Activated CD8-positive, alpha-beta memory T cell treated with anti-CD3 and anti-CD28 coated beads, Interleukin-2, amount 50 U/mL, for 1 hour (primary cell): Measurements from ENCODE around the gene ITGA11.
"Not testable (repeated sequence)": the region's sequence is repeated elsewhere in the genome, so short reads cannot be mapped to it uniquely, and the experiment has no call there.

Experiments used
- DNase-seq: peaks from one replicate; pipeline ENCODE4 v3.0.0-alpha.2; 2020; ENCODE audit errors: extremely low read depth

The ITGA11 gene

DNA sequence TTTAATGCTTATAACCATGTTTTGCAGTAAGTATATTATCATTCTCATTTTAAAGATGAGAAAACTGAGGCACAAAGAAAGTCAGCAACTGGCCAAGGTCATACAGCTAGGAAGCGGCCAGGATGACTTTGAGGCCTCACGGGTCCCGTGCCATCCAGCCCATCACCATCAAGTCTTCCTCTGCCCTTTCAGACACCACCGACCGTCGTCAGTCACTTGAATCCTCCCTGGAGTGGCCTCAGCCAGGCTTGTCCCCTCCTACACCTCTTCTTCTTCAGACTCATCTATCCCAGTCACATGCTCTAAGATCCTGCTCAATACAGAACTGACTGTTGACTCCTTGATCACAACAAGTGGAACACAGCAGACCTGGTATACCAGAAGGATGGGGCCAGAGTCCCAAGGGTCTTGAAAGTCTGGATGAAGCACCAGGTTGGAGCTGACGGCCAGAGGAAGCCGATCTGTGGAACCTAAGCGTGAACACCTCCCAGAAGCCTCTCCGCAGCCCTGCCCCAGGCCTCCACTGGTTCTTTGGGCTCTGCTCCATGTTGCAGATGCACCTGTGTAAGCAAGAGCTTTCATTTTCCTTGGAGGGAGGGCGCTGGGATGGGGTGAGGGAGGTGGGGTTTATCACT lies 22.1 kb downstream of the ITGA11 start:
- DNase-seq: no peak

DNA sequence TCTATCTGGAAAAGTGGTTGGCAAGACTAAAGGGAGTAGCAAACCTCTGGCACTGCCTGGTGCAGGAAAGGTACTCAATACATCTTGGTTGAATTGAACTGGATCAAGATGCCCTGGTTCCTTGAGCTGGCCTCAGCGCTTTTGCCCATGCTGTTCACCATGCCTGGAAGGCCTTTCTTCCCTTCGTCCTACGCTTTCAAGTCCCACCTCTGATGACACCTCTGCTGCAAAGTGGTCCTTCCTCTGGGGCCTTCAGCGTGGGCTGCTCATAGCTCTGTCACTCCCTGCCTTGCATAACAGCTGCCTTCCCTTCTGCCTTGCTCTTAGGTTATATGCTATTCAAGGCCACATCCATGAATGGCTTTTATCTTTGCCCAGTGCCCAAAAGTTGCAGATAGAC lies 23.0 kb downstream of the ITGA11 start:
- DNase-seq: no peak

DNA sequence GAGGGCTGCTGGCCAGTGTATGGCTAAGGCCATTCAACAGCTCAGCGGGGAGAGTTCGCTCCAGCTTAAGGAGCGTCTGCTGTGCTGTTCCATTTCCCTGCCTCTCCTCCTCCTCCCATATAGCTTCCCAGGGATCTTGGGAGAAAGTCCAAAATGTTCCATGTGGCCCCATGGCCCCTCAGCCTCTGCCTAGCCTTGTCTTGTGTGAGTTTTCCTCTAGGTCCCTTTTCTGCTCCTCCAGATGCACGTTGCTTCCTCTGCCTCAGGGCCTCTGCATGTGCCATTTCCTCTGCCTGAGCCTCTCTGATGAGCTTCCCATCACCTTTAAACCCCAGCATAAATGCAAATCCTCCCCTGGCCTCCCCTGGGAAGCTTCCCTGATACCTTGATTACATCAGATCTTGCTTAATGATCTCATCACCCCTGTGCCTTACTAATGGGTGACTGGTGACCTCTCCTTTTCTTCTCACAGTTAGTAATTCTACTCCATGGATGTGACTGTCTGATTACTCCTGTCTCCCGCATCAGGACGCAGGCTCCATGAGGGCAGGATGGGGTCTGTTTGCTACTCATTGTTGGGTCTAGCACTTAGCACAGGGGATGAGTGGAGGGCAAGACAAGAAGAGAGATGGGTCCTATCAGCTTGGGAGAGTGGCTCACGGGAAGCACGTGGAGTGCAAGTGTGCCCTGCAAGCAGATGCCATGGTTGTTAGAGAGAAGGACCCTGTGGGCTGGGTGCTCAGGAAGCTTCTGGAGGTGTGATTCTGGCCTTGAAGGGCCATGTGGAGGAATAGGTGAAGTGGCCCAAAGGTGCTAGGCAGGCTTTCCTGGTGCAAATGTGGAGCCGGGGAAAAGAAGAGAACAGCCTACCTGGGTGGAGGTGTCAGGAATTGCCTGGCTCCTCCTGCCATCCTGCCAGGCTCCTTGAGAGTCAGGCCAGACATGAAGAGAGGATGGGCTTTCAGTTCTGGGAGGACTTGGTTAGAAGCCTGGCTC lies 23.8 kb downstream of the ITGA11 start:
- no peak for DNase-seq

DNA sequence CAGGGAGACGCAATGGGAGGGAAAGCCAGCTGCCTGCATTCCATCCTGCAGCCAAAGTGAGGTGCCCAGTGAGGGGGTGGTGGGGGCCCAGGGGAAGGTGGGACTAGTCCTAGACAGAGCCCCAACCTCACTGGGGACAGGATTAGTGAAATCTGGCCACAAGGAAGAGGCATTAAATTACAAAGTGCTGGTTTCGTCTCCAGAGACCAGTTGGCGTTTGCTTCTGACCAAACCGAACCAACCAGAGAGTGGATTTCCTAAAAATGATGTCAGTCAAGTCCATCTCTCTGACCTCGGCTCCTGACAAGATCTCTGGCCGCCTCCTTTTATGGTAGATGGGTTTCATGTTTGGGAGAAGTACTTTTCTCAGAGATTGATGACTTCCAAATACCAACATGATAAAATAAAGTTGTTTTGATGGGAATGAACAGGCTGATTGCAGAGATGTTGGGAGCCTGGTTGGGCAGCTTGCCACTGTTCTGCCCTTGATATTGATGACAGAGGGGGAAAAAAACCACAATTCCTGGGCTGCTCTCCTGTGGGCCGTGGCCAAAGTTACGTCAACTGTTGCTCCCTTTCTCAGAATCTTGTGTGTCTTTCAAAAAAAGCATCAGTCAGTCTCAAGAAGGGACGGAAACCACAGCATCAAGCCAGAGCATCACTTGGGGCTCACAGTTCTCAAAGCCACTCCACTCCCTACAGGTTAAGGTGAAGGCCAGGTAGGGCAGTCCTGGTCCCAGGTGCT lies 24.6 kb downstream of the ITGA11 start:
- no peak for DNase-seq

DNA sequence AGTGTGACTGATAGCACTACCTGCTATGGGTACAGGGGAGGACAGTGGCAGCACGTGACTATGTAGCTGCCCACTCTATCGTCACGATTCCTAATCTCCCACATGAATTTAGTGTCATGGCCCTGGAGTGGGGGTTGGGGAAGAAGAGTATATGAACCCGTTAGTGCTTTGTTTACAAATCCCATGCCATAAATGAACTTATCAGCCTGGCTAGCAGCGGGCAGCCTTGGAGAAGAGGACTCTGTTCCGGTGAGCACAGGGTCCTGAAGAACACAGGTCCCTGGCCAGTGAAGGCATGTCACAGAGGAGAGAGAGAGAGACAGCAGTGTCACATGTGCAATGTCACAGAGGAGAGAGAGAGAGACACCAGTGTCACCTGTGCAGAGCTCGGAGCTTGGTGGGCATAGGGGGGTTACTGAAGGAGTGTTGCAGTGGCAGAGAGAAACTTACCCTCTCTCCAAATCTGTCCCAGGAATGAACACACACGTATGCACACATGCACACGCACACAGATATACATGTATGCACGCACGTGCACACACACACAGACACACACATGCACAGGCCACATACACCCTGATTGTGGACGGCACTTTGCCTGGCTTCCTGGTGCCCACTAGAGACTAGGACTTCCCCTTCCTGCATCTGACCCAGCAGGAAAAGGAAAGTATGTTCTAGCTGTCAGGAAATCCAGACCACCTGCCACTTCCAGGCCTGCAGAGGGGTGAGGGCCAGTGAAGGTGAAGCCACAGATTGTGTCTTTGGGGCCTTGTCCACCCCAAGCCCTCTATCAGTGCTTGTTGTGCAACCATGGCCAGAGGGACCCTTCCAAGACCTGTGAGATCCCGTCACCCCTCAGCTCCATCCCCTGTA lies 26.3 kb downstream of the ITGA11 start:
- no peak for DNase-seq

DNA sequence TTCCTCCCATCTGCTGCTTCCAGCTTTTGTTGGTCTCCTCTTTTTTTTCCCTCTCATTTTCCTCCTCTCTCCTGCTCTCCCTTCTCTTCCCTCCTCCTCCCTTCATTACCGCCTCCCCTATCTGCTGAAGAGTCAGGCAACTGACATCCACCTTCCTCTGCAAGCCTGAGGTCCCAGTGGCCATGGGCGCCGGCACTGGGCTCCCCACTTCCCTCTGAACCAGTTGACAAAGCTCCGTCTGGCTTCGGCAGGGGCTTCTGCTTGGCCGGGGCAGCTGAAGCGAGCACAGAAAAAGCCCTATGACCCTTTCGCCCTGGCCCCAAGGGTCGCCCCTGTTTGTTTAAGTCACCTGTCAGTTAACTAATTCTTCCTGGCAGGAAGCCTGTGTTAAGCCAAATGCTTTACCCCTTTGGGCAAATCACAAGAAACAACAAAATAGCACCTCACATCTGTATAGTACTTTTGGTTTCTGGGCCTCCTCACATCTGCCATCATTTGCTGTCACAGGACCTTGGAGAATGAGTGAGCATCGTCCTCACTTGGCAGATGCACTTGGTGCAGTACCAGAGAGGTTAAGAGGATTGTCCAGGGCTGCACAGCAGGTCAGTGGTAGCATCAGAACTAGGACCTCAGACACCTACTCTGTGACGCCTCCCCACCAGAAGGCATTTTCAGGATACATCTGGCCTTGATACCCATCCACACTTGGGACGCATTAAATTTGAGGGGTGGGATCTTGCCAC lies 27.7 kb downstream of the ITGA11 start:
- DNase-seq: no peak

DNA sequence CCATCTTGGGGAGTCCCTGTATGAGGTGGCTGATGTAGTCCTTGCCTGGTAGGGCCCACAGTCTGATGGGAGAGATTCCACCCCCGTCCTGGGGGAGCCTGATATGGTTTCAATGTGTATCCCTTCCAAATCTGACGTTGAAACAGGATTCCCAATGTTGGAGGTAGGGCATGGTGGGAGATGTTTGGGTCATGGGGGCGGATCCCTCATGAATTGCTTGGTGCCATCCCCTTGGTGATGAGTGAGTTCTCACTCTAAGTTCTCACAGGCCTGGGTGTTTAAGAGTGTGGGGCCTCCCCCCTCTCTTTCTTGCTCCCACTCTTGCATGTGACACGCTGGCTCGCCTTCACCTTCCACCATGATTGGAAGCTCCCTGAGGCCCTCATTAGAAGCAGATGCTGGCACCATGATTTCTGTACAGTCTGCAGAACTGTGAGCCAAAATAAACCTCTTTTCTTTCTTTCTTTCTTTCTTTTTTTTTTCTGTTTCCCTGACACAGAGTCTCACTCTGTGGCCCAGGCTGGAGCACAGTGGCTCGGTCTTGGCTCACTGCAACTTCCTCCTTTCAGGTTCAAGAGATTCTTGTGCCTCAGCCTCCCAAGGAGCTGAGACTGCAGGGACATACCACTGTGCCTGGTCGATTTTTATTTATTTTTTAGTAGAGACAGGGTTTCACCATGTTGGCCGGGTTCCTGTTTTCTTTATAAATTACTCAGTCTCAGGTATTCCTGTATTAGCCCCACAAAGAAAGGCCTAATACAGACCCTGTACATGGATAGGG lies 28.6 kb downstream of the ITGA11 start:
- no peak for DNase-seq

DNA sequence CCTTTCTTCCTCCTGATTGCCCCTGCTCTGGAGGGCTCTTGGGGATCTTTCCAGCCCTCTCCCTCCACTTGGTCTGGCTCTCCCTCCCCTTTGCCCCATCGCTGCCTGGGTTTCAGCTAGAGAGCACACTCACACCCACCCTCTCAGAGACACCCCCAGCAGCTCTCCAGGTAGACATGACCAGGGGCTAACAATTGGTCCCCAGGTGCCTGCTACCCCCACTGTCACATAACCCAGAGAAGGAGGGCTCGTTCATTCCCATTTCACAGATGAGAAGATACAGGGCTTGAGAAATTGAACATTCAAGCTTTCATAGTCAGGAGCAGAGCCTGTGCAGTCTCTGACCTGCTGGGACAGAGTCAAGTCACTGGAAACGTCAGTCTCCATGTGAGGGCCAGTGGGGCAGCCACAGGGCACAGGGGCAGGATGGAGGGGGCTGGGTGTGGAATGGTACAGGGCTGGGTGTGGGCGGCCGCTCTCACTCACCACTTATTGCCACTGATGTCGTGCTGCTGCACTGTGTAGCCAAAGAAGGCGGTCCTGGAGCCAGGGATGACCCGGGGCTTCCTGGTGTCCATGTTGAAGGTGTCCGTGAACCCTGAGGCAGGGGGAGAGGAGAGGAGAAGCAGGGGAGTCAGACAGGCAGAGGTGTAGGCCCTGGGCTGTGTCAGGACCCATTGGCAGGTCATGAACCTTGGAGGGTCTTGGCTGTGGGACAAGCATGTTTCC lies 29.4 kb downstream of the ITGA11 start:
- DNase-seq: no peak

DNA sequence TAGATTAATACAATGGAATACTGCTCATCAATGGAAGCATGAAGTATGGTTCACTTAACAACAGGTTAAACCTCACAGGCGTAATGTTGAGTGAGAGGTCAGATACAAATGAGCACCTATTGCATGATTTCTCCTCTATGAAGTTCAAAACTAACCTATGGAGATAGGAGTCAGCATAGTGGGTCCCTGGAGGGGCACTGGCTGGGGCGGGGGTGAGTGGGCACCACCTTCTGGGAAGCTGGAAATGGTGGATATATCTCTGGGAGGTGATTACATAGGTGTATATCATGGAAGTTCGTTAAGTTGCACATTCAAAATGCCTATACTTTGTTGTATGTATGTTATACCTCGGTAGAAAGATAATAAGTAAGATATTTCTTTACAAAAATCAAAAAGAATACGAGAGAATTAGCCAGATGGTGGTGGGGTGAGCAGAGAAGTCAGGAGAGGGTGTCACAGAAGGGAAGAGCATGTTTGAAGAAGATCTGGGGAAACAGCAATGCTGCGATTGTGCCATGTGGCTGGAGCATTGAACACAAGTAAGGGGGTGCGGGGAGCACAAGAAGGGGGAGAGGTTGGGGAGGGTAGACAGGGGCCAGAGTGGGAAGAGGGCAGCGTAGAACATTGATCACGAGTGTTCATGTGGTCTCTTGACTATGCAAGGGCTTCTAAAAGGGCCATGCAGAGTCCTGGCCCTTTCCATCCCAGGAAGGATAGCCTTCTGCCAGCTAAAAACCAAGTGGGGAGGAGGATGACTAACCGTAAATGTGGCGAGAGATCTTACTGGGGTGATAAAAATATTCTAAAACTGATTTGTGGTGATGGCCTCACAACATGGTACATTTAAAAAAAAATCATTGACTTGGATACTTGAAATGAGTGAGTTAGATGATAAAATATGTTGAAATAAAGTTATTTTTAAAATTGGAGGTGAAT lies 30.2 kb downstream of the ITGA11 start:
- DNase-seq: no peak

DNA sequence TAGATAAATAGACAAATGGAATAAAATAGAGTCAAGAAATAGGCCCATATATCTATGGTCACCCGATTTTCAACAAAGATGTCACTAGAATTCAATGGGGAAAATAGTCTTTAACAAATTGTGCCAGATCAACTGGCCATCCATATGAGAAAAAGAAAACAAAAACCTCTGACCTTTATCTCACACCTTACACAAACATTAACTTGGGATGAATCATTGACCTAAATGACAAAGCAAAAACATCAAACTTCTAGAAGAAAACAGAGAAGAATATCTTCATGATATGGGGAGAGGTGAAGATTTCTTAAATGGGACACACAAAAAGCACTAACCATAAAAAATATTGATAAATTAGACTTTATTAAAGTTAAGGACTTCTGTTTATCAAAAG lies 31.9 kb downstream of the ITGA11 start:
- DNase-seq: no peak

DNA sequence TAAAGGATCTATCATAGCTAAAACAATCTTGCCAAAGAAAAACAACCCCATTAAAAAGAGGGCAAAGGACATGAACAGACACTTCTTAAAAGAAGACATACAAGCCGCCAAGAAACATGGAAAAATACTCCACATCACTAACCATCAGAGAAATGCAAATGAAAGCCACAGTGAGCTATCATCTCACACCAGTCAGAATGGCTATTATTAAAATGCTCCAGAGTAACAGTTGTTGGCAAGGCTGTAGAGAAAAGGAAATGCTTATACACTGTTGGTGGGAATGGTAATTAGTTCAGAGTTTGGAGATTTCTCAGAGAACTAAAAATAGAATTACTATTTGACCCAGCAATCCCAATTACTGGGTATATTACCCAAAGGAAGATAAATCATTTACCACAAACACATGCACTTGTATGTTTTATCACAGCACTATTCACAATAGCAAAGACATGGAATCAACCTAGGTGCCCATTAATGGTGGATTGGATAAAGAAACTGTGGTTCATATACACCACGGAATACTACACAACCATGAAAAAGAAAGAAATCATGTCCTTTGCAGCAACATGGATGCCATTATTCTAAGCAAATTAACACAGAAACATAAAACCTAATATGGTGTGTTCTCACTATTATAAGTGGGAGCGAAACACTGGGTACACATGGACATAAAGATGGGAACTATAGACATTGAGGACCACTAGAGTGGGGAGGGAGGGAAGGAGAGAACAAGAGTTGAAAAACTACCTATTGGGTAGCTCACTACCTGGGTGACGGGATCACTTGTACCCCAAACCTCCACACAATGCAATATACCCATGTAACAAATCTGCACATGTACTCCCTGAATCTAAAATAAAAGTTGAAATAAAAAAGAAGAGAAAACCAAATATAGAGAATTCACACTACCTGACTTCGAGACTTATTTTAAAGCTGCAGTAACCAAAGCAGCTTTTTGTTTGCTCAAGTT lies 32.6 kb downstream of the ITGA11 start:
- DNase-seq: no peak

DNA sequence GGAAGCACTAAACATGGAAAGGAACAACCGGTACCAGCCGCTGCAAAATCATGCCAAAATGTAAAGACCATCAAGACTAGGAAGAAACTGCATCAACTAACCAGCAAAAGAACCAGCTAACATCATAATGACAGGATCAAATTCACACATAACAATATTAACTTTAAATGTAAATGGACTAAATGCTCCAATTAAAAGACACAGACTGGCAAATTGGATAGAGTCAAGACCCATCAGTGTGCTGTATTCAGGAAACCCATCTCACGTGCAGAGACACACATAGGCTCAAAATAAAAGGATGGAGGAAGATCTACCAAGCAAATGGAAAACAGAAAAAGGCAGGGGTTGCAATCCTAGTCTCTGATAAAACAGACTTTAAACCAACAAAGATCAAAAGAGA lies 34.0 kb downstream of the ITGA11 start:
- not testable (repeated sequence) for DNase-seq

DNA sequence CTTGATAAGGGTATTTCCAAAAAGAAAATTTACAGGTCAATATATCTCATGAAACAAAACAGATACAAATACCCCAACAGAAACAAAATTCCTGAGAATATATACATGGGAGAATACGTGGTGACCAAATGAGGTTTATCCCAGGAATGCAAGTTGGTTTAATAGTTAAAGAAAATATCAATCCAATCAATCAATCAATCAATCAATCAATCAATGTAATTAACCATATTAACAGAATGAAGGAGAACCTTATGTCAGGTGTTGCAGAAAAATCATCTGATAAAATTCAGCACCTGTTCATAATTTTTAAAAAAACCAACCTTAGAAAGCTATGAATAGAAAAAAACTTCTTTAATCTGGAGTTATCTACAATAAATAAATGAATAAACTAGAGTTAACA lies 35.9 kb downstream of the ITGA11 start:
- no peak for DNase-seq

DNA sequence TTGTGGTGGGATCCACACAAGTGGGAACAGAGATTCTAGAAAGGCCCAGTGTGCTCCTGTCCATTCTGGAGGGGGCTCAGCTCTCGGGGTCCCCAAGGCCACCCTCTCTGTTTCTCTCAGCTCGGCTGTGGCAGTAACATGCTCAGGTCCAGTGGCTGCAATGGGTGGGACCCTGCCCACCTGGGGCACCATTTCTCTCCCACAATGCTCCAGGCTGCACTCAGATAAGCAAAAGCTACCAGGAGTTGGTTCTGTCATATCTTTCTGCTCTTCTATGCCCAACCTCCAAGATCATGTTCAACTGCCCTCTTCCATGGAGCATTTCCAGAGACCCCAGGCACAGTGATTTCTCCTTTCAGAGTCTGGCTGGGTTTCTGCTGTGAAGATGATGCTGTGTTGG lies 40.8 kb downstream of the ITGA11 start:
- DNase-seq: no peak

DNA sequence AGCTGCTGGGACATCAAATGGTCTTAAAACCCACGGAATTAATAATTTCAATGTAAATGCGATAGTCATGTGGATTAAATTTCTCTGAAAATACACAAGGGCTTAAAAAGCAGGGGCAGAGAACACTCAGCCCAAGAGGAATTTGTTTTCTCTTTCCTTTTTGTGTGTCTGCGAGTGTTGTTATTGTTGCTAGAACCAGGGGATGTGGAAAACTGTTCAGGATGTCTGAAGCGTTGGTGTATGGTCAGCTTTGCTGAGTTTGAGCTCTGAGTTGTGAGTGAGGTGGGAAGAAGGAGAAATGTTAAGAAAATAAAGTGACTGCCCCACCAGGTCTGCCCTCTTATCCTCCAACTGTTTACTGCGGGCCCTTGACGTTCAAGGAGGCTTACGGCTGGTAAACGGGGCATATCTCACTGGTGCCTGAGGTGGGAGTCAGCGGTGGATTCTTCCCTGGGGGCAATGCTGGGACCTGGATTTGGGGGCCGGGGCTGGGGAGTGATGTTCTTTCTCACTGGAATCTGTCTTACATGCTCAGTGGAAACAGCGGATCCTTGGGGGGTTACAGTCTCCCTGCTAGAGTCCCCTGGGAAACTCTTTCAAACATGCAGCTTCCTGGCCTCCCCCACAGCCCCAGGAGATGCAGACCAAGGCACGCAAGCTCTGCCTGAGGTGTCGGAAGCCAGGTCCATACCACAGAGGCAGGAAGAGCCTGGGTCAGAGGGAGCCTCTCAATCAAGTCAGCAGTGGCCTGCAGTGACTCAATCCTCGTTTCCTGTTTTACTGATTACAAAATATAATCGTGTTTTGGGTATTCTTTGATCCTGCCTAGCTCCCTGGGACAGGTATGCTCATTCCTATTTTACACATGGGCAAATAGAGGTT lies 41.8 kb downstream of the ITGA11 start:
- DNase-seq: no peak
